ENCODE measurements around the gene CDRT15. TPM values are rescaled to one million over a fixed set of nuclear protein-coding genes. Genes with fewer than 3 reads are reported as not detected.
"Not testable (repeated sequence)": the region's sequence is repeated elsewhere in the genome, so short reads cannot be mapped to it uniquely, and the experiment has no call there.

CDRT15 gene
- polyA plus RNA-seq, 1 donor (not counting 4 experiments of a cell fraction or from before 2014, with no cell fraction given) = not detected

GRCh38 chr17:14192039-14192438 lies 44.6 kb downstream of the CDRT15 start:
- H2AFZ ChIP-seq (ENCODE audit: control insufficient read depth, low read length); DNase-seq (ENCODE audit: low read depth, low spot score); H3K27ac ChIP-seq (ENCODE audit: control insufficient read depth, insufficient read depth, low read length); H3K4me1 ChIP-seq (ENCODE audit: control insufficient read depth, extremely low read depth, insufficient read depth, low read length); H4K20me1 ChIP-seq (ENCODE audit: control insufficient read depth, extremely low read depth, insufficient read depth, low read length); H3K9me1 ChIP-seq (ENCODE audit: control insufficient read depth, extremely low read depth, insufficient read depth, low read length); H3K27me3 ChIP-seq (ENCODE audit: control insufficient read depth, extremely low read depth, insufficient read depth, low read length); H3K9me3 ChIP-seq (ENCODE audit: control insufficient read depth, low read depth, low read length); H3K4me2 ChIP-seq (ENCODE audit: control insufficient read depth, extremely low read depth, insufficient read depth, low read depth, low read length); H3K9ac ChIP-seq (ENCODE audit: control insufficient read depth, extremely low read depth, insufficient read depth, low read length); dilution Hi-C loops (cut with MboI; ENCODE audit: extremely low pct_ligation_motif_present, low sequenced_read_pairs); FAIRE-seq; H3K36me3 ChIP-seq (ENCODE audit: control insufficient read depth in 2 of 2, extremely low read depth in 1 of 2, insufficient read depth in 2 of 2, low read length in 2 of 2); H3K79me2 ChIP-seq (ENCODE audit: control insufficient read depth, insufficient read depth, low read length); H3K4me3 ChIP-seq (ENCODE audit: control insufficient read depth in 2 of 3, extremely low read depth in 1 of 3, insufficient read depth in 2 of 3, low read depth in 1 of 3, low read length in 3 of 3): not testable (repeated sequence)

- H2AFZ ChIP-seq (ENCODE audit: control insufficient read depth, low read length); dilution Hi-C loops (cut with MboI; ENCODE audit: extremely low pct_ligation_motif_present, low sequenced_read_pairs): not testable (repeated sequence)
Observed at GRCh38 chr17:14191469-14191868, 45.2 kb downstream of the CDRT15 start.

GRCh38 chr17:14190774-14191173 lies 45.9 kb downstream of the CDRT15 start:
- FAIRE-seq = not testable (repeated sequence)

More at GRCh38 chr17:14191469-14191868, 45.2 kb downstream of the CDRT15 start:
- not testable (repeated sequence) for H3K9me1 ChIP-seq (ENCODE audit: control insufficient read depth, extremely low read depth, insufficient read depth, low read length); H3K79me2 ChIP-seq (ENCODE audit: control insufficient read depth, insufficient read depth, low read length); FAIRE-seq; H3K4me1 ChIP-seq (ENCODE audit: control insufficient read depth, extremely low read depth, insufficient read depth, low read length); H3K36me3 ChIP-seq (ENCODE audit: control insufficient read depth in 2 of 2, extremely low read depth in 1 of 2, insufficient read depth in 2 of 2, low read length in 2 of 2); H3K4me3 ChIP-seq (ENCODE audit: control insufficient read depth in 2 of 3, extremely low read depth in 1 of 3, insufficient read depth in 2 of 3, low read depth in 1 of 3, low read length in 3 of 3); H3K9ac ChIP-seq (ENCODE audit: control insufficient read depth, extremely low read depth, insufficient read depth, low read length); H3K27me3 ChIP-seq (ENCODE audit: control insufficient read depth, extremely low read depth, insufficient read depth, low read length); H4K20me1 ChIP-seq (ENCODE audit: control insufficient read depth, extremely low read depth, insufficient read depth, low read length); DNase-seq (ENCODE audit: low read depth, low spot score); H3K27ac ChIP-seq (ENCODE audit: control insufficient read depth, insufficient read depth, low read length); H3K9me3 ChIP-seq (ENCODE audit: control insufficient read depth, low read depth, low read length); H3K4me2 ChIP-seq (ENCODE audit: control insufficient read depth, extremely low read depth, insufficient read depth, low read depth, low read length)

GRCh38 chr17:14186443-14186842 lies 50.2 kb downstream of the CDRT15 start:
- FAIRE-seq; H3K9me3 ChIP-seq (ENCODE audit: control insufficient read depth, low read depth, low read length); H4K20me1 ChIP-seq (ENCODE audit: control insufficient read depth, extremely low read depth, insufficient read depth, low read length); H3K27me3 ChIP-seq (ENCODE audit: control insufficient read depth, extremely low read depth, insufficient read depth, low read length); H2AFZ ChIP-seq (ENCODE audit: control insufficient read depth, low read length); DNase-seq (ENCODE audit: low read depth, low spot score); H3K9me1 ChIP-seq (ENCODE audit: control insufficient read depth, extremely low read depth, insufficient read depth, low read length); H3K4me1 ChIP-seq (ENCODE audit: control insufficient read depth, extremely low read depth, insufficient read depth, low read length); H3K79me2 ChIP-seq (ENCODE audit: control insufficient read depth, insufficient read depth, low read length); H3K9ac ChIP-seq (ENCODE audit: control insufficient read depth, extremely low read depth, insufficient read depth, low read length); H3K36me3 ChIP-seq (ENCODE audit: control insufficient read depth in 2 of 2, extremely low read depth in 1 of 2, insufficient read depth in 2 of 2, low read length in 2 of 2); H3K27ac ChIP-seq (ENCODE audit: control insufficient read depth, insufficient read depth, low read length); H3K4me3 ChIP-seq (ENCODE audit: control insufficient read depth in 2 of 3, extremely low read depth in 1 of 3, insufficient read depth in 2 of 3, low read depth in 1 of 3, low read length in 3 of 3); H3K4me2 ChIP-seq (ENCODE audit: control insufficient read depth, extremely low read depth, insufficient read depth, low read depth, low read length); dilution Hi-C loops (cut with MboI; ENCODE audit: extremely low pct_ligation_motif_present, low sequenced_read_pairs): not testable (repeated sequence)

More at GRCh38 chr17:14190774-14191173, 45.9 kb downstream of the CDRT15 start:
- H3K9ac ChIP-seq (ENCODE audit: control insufficient read depth, extremely low read depth, insufficient read depth, low read length); DNase-seq (ENCODE audit: low read depth, low spot score); H2AFZ ChIP-seq (ENCODE audit: control insufficient read depth, low read length); H3K9me1 ChIP-seq (ENCODE audit: control insufficient read depth, extremely low read depth, insufficient read depth, low read length); H3K4me3 ChIP-seq (ENCODE audit: control insufficient read depth in 2 of 3, extremely low read depth in 1 of 3, insufficient read depth in 2 of 3, low read depth in 1 of 3, low read length in 3 of 3); H3K4me2 ChIP-seq (ENCODE audit: control insufficient read depth, extremely low read depth, insufficient read depth, low read depth, low read length); H3K27ac ChIP-seq (ENCODE audit: control insufficient read depth, insufficient read depth, low read length); H3K4me1 ChIP-seq (ENCODE audit: control insufficient read depth, extremely low read depth, insufficient read depth, low read length); H3K27me3 ChIP-seq (ENCODE audit: control insufficient read depth, extremely low read depth, insufficient read depth, low read length); H3K9me3 ChIP-seq (ENCODE audit: control insufficient read depth, low read depth, low read length); H3K79me2 ChIP-seq (ENCODE audit: control insufficient read depth, insufficient read depth, low read length); H3K36me3 ChIP-seq (ENCODE audit: control insufficient read depth in 2 of 2, extremely low read depth in 1 of 2, insufficient read depth in 2 of 2, low read length in 2 of 2); H4K20me1 ChIP-seq (ENCODE audit: control insufficient read depth, extremely low read depth, insufficient read depth, low read length); dilution Hi-C loops (cut with MboI; ENCODE audit: extremely low pct_ligation_motif_present, low sequenced_read_pairs): not testable (repeated sequence)
